ENCODE results near the gene SLC38A10.

Gene SLC38A10

DNA sequence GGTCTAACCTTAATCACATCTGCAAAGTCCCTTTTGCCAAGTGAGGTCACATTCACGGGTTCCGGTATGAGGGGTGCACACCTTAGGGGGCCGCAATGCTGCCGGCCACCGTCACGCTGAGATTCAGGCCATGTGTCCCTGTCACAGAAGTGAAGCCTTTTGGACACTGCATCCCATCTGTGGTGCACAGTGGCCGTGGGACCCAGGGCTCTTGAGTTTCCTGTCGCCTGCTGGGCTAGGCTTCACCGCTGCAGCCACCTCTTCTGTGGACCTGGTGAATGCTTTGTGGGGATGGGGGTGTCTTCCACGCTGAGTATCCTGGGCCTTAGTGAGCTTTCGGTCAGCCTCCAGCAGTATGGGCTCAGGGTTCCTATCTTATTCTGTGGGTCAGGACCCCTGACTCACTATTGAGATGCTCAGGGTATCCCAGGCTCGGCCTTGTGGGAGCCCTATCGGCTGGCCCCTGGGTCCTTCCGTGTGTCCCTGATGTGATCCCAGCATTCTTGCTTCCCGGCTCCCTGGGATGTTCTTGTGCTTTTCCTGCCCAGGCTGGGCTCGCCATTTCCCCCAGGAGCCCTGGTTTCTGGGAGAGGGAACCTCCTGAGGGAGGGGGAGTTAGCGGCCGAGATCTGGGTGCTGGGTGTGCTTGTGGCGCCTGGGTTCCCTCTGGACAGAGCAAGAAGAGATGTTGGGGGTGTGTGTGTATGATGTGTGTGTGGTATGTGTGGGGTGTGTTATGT is 4.9 kb upstream of the SLC38A10 start:
- DNase-seq (ENCODE audit: low read depth in 4 of 4, low spot score in 1 of 4), result no peak

DNA sequence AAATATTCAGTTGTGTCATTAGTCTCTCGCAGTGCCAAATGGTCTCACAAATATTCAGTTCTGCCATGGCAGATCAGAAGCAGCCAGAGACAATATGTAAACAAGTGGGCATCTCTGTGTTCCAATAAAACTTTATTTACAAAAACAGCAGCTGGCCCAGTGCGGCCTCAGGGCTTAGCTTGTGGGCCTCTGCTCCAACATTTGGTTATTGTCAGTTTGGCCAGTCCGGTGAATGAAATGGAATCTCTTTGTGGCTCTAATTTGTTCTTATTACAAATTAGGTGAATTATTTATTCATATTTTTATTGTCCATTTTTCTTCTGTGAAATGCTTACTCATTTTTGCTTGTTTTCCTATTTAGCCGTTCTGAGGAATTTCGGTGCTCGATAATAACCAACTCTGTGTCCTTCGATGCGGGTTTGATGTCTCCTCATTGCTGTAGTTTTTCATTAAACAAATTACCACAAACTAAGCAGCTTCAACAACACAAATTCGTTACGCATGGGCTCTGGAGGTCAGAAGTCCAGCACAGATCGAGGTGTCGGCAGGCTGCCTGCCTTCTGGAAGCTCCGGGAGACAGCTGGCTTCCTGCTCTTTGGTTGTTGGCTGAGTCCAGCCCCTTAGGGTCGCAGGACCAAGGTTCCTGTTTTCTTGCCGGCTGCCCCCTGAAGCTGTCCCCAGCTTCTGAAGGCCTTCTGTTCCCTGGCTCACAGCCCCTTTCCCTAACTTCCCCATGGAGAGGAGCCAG is 4.1 kb upstream of the SLC38A10 start:
- DNase-seq (ENCODE audit: low read depth in 4 of 4, low spot score in 1 of 4), result no peak

GRCh38 chr17:81298325-81298990 is 3.4 kb upstream of the SLC38A10 start:
- no peak for DNase-seq (ENCODE audit: low read depth in 4 of 4, low spot score in 1 of 4)

- peak in 1 of 4 experiments; percentile 9 for DNase-seq (ENCODE audit: low read depth in 4 of 4, low spot score in 1 of 4)
These were observed 722 bp upstream of the SLC38A10 start for GRCh38 chr17:81295676-81296381.

- DNase-seq (ENCODE audit: low read depth in 4 of 4, low spot score in 1 of 4), result no peak
These were observed 536 bp downstream of the SLC38A10 start for GRCh38 chr17:81294512-81295030.

DNA sequence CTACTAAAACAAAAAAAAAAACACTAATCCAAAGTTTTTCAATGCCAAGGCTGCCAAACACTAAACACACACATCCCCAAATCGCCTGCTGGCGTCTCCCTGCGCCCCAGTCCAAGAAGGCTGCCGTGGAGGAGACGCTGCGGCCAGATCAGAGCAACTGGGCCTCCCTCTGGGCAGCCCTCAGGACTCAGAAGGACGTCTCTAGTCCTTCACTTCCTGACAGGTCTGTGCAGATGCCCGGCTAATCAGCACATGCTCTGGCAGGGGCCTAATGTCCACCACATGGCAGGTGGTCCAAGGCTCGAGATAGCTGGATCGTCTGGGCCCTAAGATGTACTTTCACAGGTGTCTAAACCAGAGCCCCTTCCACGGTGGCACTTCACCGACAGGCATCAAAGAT is 2.7 kb downstream of the SLC38A10 start:
- no peak for DNase-seq (ENCODE audit: low read depth in 4 of 4, low spot score in 1 of 4)

GRCh38 chr17:81291662-81292061 is 3.4 kb downstream of the SLC38A10 start:
- DNase-seq (ENCODE audit: low read depth in 4 of 4, low spot score in 1 of 4), result peak; percentile 42 to 63 (median 60)

DNA sequence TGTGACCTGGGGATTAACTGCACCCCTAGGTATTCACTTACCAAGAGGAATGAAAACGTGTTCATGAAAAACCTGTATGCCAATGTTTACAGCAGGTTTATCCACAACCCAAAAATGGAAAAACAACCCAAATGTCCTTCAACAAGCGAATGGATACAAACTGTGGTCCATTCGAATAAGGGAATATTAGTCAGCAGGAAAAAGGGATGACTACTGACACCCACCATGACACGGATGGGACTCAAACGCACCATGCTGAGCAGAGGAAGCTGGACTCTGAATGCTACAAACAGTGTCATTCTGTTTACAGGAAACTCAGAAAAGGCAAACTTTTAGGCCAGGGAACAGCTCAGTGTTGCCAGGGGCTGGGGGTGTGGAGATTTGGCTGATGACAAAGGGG is 4.9 kb downstream of the SLC38A10 start:
- DNase-seq (ENCODE audit: low read depth in 4 of 4, low spot score in 1 of 4), result no peak

- DNase-seq (ENCODE audit: low read depth in 4 of 4, low spot score in 1 of 4), result no peak
These were observed 5.5 kb downstream of the SLC38A10 start for GRCh38 chr17:81289627-81290026.

- no peak for DNase-seq (ENCODE audit: low read depth in 4 of 4, low spot score in 1 of 4)
These were observed 6.4 kb downstream of the SLC38A10 start for GRCh38 chr17:81288715-81289114.

GRCh38 chr17:81287741-81288430 is 7.2 kb downstream of the SLC38A10 start:
- DNase-seq (ENCODE audit: low read depth in 4 of 4, low spot score in 1 of 4), result no peak

- no peak for DNase-seq (ENCODE audit: low read depth in 4 of 4, low spot score in 1 of 4)
These were observed 8.0 kb downstream of the SLC38A10 start for GRCh38 chr17:81287152-81287551.

DNA sequence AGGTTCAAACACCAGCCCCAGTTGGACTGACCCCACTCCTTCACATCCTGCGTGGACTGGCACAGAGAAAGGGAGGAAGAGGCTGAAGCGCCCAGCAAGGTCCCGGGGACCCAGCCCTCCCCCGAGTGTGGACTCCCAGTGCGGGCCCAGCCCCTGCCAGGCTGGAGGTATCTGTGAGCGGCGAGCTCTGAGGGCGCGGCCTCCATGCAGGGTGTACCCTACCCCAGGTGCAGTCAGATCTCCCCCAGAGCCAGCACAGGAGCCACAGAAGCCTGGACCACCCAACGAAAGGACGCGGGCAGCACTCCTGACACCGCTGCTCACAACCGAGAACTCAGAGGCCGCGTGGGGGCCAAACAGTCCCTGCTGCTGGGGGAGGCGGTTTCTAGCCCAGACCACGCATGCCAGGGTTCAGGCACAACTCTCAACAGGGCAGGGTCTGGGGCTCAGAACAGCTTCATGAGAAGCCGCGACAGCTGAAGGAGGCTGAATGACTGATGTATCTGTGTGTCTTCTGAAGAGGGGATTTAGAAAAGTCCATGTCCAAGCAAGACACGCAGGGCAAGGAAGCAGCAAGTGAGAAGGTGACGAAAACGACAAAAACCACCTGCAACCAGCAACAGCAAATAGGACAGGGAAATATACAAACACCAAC is 8.5 kb downstream of the SLC38A10 start:
- DNase-seq (ENCODE audit: low read depth in 4 of 4, low spot score in 1 of 4), result no peak

- no peak for DNase-seq (ENCODE audit: low read depth in 4 of 4, low spot score in 1 of 4)
These were observed 9.2 kb downstream of the SLC38A10 start for GRCh38 chr17:81285894-81286293.

DNA sequence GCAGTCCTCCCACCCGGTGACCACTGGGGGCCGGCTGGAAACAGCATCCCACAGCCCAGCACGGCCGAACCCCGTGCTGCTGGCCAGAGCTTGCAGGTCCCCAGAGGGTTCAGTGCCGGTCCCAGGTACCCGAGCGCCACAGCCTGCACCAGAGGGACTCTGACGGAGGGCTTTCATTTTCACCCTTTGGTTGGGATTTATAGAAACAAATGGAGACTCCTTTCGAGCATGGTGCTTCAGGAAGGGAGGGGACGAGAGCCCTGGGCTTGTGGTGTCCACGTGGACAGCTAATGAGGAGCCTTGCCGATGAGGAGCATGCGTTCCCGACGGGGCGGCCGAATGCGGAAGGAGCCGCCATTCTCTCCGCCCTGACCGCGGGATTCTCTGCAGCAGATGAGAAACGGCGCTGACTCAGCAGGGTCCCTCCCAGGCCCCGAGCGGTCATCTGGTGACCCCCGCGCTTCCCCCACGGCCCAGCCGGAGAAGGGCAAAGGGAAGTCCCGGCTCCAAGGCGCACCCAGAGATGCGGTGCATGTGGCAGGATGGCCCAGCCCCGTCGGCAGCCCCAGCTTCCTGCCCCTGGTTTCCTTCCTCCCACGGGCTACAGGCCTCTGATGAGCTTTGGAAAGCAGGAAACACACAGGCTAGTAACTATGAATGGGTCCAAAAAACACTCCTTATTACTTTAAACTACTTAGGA is 9.8 kb downstream of the SLC38A10 start:
- peak in 3 of 4 experiments; percentile 35 to 60 (median 53) for DNase-seq (ENCODE audit: low read depth in 4 of 4, low spot score in 1 of 4)

- DNase-seq (ENCODE audit: low read depth in 4 of 4, low spot score in 1 of 4), result no peak
These were observed 12.2 kb downstream of the SLC38A10 start for GRCh38 chr17:81282876-81283275.

- DNase-seq (ENCODE audit: low read depth in 4 of 4, low spot score in 1 of 4), result no peak
These were observed 13.0 kb downstream of the SLC38A10 start for GRCh38 chr17:81282141-81282540.

- no peak for DNase-seq (ENCODE audit: low read depth in 4 of 4, low spot score in 1 of 4)
These were observed 14.5 kb downstream of the SLC38A10 start for GRCh38 chr17:81280571-81280970.
